HFFc6 (cell line): Measurements from ENCODE around the gene NUDT6. TPM values are rescaled to one million over a fixed set of nuclear protein-coding genes. Genes with fewer than 3 reads are reported as not detected.
A peak's percentile ranks its signal among the peaks of the same experiment; 100 is the strongest.

Source experiments
- DNase-seq: peaks from one replicate; pipeline ENCODE4 v3.0.0-alpha.2; 2018
- H3K27ac Mint-ChIP-seq: 2 replicates; pipeline ENCODE4 v1.8.0; 2020; ENCODE audit warnings: mild to moderate bottlenecking, mixed read lengths
- H3K27me3 Mint-ChIP-seq: 2 replicates; pipeline ENCODE4 v1.8.0; 2021; ENCODE audit warnings: mild to moderate bottlenecking, moderate library complexity, mixed read lengths; ENCODE audit not compliant: insufficient read depth
- H3K36me3 Mint-ChIP-seq: 2 replicates; pipeline ENCODE4 v1.8.0; 2021; ENCODE audit warnings: low read depth, mixed read lengths
- H3K4me1 Mint-ChIP-seq: 2 replicates; pipeline ENCODE4 v1.8.0; 2020; ENCODE audit warnings: low read depth, mixed read lengths
- H3K4me3 Mint-ChIP-seq: 2 replicates; pipeline ENCODE4 v1.8.0; 2020; ENCODE audit warnings: mild to moderate bottlenecking, moderate library complexity, mixed read lengths
- H3K9me3 Mint-ChIP-seq: 2 replicates; pipeline ENCODE4 v1.8.0; 2020; ENCODE audit warnings: mild to moderate bottlenecking, mixed read lengths
- total RNA-seq, 6 experiments: library from RNA; stranded (reverse); fragmentation: NEBNext Ultra II Directional; extraction: Animal tissue kit (Norgen Biotek cat#: 25700); gene quantifications; 2 replicates in 1 of 6; 3 replicates in 5 of 6; pipeline ENCODE4 v1.2.3, GENCODE V29; 2021
- TF ChIP-seq, protein P1 (sequence below): fragments of 200-600 bp; sonication (generic); IDR thresholded peaks from 2 replicates; pipeline ENCODE4 v1.5.0; 2021; ENCODE audit warnings: antibody characterized with exemption, mild to moderate bottlenecking

NUDT6 gene
- total RNA-seq, 6 experiments from 2014 or later = 1.9 to 4.4 (median 3.5) TPM

- H3K4me3 Mint-ChIP-seq = peak overlapping the region; percentile 52; the same call in 1 of the 2 replicates
- peaks cover 11% of the 10 kb centered on the region; the same call in 1 of the 2 replicates for H3K9me3 Mint-ChIP-seq
- peaks cover 32% of the 10 kb centered on the region for H3K27me3 Mint-ChIP-seq
- TF ChIP-seq, protein P1, sequence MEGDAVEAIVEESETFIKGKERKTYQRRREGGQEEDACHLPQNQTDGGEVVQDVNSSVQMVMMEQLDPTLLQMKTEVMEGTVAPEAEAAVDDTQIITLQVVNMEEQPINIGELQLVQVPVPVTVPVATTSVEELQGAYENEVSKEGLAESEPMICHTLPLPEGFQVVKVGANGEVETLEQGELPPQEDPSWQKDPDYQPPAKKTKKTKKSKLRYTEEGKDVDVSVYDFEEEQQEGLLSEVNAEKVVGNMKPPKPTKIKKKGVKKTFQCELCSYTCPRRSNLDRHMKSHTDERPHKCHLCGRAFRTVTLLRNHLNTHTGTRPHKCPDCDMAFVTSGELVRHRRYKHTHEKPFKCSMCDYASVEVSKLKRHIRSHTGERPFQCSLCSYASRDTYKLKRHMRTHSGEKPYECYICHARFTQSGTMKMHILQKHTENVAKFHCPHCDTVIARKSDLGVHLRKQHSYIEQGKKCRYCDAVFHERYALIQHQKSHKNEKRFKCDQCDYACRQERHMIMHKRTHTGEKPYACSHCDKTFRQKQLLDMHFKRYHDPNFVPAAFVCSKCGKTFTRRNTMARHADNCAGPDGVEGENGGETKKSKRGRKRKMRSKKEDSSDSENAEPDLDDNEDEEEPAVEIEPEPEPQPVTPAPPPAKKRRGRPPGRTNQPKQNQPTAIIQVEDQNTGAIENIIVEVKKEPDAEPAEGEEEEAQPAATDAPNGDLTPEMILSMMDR = no peak
- H3K4me1 Mint-ChIP-seq = peaks cover 96% of the 10 kb centered on the region
- DNase-seq = no peak
- peaks cover 51% of the 10 kb centered on the region for H3K36me3 Mint-ChIP-seq
- peak overlapping the region; percentile 81 for H3K27ac Mint-ChIP-seq
Observed at GRCh38 chr4:122899682-122900081, 22.7 kb downstream of the NUDT6 start.

GRCh38 chr4:122898370-122899150 lies 23.8 kb downstream of the NUDT6 start:
- peaks cover 32% of the 10 kb centered on the region for H3K27me3 Mint-ChIP-seq
- H3K9me3 Mint-ChIP-seq = peaks cover 11% of the 10 kb centered on the region; the same call in 1 of the 2 replicates
- TF ChIP-seq, protein P1 = no peak
- peak overlapping the region; percentile 74 for H3K4me3 Mint-ChIP-seq
- H3K36me3 Mint-ChIP-seq = peaks cover 49% of the 10 kb centered on the region
- peak; percentile 88 for DNase-seq
- H3K4me1 Mint-ChIP-seq = peaks cover 98% of the 10 kb centered on the region
- H3K27ac Mint-ChIP-seq = peak overlapping the region; percentile 81

- TF ChIP-seq, protein P1 = no peak
- peak overlapping the region; percentile 76 for H3K27ac Mint-ChIP-seq
- peaks cover 63% of the 10 kb centered on the region for H3K36me3 Mint-ChIP-seq
- peaks cover 95% of the 10 kb centered on the region for H3K4me1 Mint-ChIP-seq
- H3K4me3 Mint-ChIP-seq = peak overlapping the region; percentile 66
- H3K9me3 Mint-ChIP-seq = peaks cover 11% of the 10 kb centered on the region; the same call in 1 of the 2 replicates
- DNase-seq = no peak
- peaks cover 27% of the 10 kb centered on the region for H3K27me3 Mint-ChIP-seq
Observed at GRCh38 chr4:122896270-122896669, 26.1 kb downstream of the NUDT6 start.

DNA sequence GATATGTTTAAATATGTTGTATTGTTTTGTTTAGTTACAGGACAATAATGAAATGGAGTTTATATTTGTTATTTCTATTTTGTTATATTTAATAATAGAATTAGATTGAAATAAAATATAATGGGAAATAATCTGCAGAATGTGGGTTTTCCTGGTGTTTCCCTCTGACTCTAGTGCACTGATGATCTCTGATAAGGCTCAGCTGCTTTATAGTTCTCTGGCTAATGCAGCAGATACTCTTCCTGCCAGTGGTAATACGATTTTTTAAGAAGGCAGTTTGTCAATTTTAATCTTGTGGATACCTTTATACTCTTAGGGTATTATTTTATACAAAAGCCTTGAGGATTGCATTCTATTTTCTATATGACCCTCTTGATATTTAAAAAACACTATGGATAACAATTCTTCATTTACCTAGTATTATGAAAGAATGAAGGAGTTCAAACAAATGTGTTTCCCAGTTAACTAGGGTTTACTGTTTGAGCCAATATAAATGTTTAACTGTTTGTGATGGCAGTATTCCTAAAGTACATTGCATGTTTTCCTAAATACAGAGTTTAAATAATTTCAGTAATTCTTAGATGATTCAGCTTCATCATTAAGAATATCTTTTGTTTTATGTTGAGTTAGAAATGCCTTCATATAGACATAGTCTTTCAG lies 26.9 kb downstream of the NUDT6 start:
- TF ChIP-seq, protein P1 = no peak

DNA sequence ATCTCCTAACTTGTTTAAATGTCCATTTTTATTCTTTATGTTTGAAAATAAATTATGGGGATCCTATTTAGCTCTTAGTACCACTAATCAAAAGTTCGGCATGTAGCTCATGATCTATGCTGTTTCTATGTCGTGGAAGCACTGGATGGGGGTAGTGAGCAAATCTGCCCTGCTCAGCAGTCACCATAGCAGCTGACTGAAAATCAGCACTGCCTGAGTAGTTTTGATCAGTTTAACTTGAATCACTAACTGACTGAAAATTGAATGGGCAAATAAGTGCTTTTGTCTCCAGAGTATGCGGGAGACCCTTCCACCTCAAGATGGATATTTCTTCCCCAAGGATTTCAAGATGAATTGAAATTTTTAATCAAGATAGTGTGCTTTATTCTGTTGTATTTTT lies 27.6 kb downstream of the NUDT6 start:
- peak overlapping the region; percentile 76 for H3K27ac Mint-ChIP-seq

More for the DNA sequence above, 26.9 kb downstream of the NUDT6 start:
- peak overlapping the region; percentile 76 for H3K27ac Mint-ChIP-seq
- peaks cover 59% of the 10 kb centered on the region for H3K36me3 Mint-ChIP-seq
- peak overlapping the region; percentile 66 for H3K4me3 Mint-ChIP-seq
- H3K4me1 Mint-ChIP-seq = peaks cover 89% of the 10 kb centered on the region
- H3K27me3 Mint-ChIP-seq = peaks cover 24% of the 10 kb centered on the region
- no peak for DNase-seq
- peaks cover 10% of the 10 kb centered on the region; the same call in 1 of the 2 replicates for H3K9me3 Mint-ChIP-seq

More for the DNA sequence above, 27.6 kb downstream of the NUDT6 start:
- no peak for DNase-seq
- Mint-ChIP-seq H3K36me3 (peaks cover 59% of the 10 kb centered on the region), H3K4me3 (peak overlapping the region; percentile 47; the same call in 1 of the 2 replicates), H3K27me3 (peaks cover 17% of the 10 kb centered on the region), H3K4me1 (peaks cover 89% of the 10 kb centered on the region), H3K9me3 (peaks cover 5% of the 10 kb centered on the region; the same call in 1 of the 2 replicates)
- TF ChIP-seq, protein P1 = no peak
